Upper lobe of left lung (tissue), 6 donors: ENCODE results near the gene GADD45G. TPM values are rescaled to one million over a fixed set of nuclear protein-coding genes. Genes with fewer than 3 reads are reported as not detected.

ENCODE experiments used
- ATAC-seq, 2 donors: fragments of 200-7000 bp; cut with Tn5 transposase; one replicate each; pipeline ENCODE4 v1.9.1; 2022; ENCODE audit warnings: mild to moderate bottlenecking in 2 of 2, moderate library complexity in 2 of 2; ENCODE audit not compliant: low FRiP score in 2 of 2
- DNase-seq, 2 donors: peaks; one replicate each; pipeline ENCODE4 v3.0.0-alpha.2; 2019 to 2020
- H3K27ac ChIP-seq, 4 donors: fragments of 200-600 bp; sonication (generic); one replicate each; pipeline ENCODE4 v1.5.1; 2016 to 2019
- H3K27me3 ChIP-seq, 4 donors: fragments of 200-600 bp; sonication (generic); one replicate each; pipeline ENCODE4 v1.5.1; 2017 to 2019
- H3K36me3 ChIP-seq, 4 donors: fragments of 200-600 bp; sonication (generic); one replicate each; pipeline ENCODE4 v1.5.1; 2016 to 2019
- H3K4me1 ChIP-seq, 4 donors: fragments of 200-600 bp; sonication (generic); one replicate each; pipeline ENCODE4 v1.5.1; 2018 to 2019
- H3K4me3 ChIP-seq, 4 donors: fragments of 200-600 bp; sonication (generic); one replicate each; pipeline ENCODE4 v1.5.1; 2017 to 2019; ENCODE audit warnings: mild to moderate bottlenecking in 2 of 4, moderate library complexity in 1 of 4
- H3K9me3 ChIP-seq, 4 donors: fragments of 200-600 bp; sonication (generic); one replicate each; pipeline ENCODE4 v1.5.1; 2018 to 2019
- EP300 ChIP-seq, 4 donors: sonication (generic); formaldehyde crosslinking; IDR thresholded peaks; one replicate each; pipeline ENCODE4 v1.5.1; 2017; ENCODE audit warnings: antibody characterized with exemption in 4 of 4, control low read depth in 2 of 4
- POLR2A ChIP-seq, 4 donors: fragments of 450-650 bp; IDR thresholded peaks; one replicate each; pipeline ENCODE4 v1.5.1; 2016 to 2017; ENCODE audit warnings: antibody characterized with exemption in 4 of 4, mild to moderate bottlenecking in 2 of 4
- POLR2AphosphoS5 ChIP-seq, 2 donors: sonication (generic); formaldehyde crosslinking; IDR thresholded peaks; one replicate each; pipeline ENCODE4 v1.5.1; 2017; ENCODE audit warnings: antibody characterized with exemption in 2 of 2
- whole genome bisulfite sequencing, 2 donors: methylation state at CpG; one replicate each; pipeline ENCODE4 v1.1.5; 2017 to 2018; 5-methylcytosine and 5-hydroxymethylcytosine counted together
- total RNA-seq, 6 donors: library from RNA; depleted of rRNA in 4 of 6; stranded (reverse); fragments of >200 nt in 4 of 6; gene quantifications; one replicate each; pipeline versions ENCODE4 v1.1.0 to v1.2.1, GENCODE V29; 2016 to 2021
- TF ChIP-seq, protein P1 (sequence below), 6 experiments: fragments of 450-650 bp in 4 of 6; fragments of 200-600 bp in 2 of 6; sonication (generic) in 2 of 6; IDR thresholded peaks; one replicate each; pipeline ENCODE4 v1.5.1; 2016 to 2019; ENCODE audit warnings: antibody characterized with exemption in 6 of 6
- donor health status: DM: no; HTN: no; CAD: no; lungs with moderate emphysema.
- donor health status: DM: no; HTN: yes; CAD: no; lungs with severe emphysema.

GADD45G gene
- total RNA-seq, 6 donors from 2014 or later: 12.6 to 46.1 (median 20.1) TPM

DNA sequence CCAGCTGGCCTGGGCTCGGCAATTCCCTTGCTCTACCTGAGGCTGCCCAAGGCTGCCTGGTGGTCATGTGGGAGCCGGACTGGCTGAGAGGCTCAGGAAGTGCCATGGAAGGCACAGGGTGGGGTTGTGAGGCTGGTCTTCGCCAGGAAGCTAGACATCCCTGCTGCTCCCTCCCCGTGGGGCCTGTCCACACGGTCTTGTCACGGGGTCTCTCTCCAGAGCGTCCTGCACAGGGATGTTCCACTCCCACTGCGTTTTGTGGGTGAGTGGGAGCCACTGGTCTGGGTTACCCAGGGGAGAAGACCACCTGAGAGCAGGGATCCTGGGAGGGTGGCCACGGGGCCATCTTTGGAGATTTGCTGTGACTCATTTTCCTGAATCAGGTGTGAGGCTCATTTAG lies 11.6 kb downstream of the GADD45G start:
- 84 to 91% methylated on average over 9 of the region's 9 CpGs for WGBS, 2 donors
- Histone ChIP-seq H3K4me1 (peaks cover 0 to 11% (median 0%) of the 10 kb centered on the region in 4 donors), H3K9me3 (peaks cover 0 to 6% (median 0%) of the 10 kb centered on the region in 4 donors), H3K27me3 (no peaks in the 10 kb centered on the region), H3K4me3 (no peak overlapping the region), H3K36me3 (no peaks in the 10 kb centered on the region), H3K27ac (no peak overlapping the region)
- TF ChIP-seq POLR2A (IDR thresholded peaks at IDR 0.05): no peak
- no peak for TF ChIP-seq EP300 (IDR thresholded peaks at IDR 0.05)
- TF ChIP-seq, protein P1, sequence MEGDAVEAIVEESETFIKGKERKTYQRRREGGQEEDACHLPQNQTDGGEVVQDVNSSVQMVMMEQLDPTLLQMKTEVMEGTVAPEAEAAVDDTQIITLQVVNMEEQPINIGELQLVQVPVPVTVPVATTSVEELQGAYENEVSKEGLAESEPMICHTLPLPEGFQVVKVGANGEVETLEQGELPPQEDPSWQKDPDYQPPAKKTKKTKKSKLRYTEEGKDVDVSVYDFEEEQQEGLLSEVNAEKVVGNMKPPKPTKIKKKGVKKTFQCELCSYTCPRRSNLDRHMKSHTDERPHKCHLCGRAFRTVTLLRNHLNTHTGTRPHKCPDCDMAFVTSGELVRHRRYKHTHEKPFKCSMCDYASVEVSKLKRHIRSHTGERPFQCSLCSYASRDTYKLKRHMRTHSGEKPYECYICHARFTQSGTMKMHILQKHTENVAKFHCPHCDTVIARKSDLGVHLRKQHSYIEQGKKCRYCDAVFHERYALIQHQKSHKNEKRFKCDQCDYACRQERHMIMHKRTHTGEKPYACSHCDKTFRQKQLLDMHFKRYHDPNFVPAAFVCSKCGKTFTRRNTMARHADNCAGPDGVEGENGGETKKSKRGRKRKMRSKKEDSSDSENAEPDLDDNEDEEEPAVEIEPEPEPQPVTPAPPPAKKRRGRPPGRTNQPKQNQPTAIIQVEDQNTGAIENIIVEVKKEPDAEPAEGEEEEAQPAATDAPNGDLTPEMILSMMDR (IDR thresholded peaks at IDR 0.05): no peak
- TF ChIP-seq POLR2AphosphoS5 (IDR thresholded peaks at IDR 0.05): no peak
- DNase-seq (no peak), ATAC-seq (no peak)

DNA sequence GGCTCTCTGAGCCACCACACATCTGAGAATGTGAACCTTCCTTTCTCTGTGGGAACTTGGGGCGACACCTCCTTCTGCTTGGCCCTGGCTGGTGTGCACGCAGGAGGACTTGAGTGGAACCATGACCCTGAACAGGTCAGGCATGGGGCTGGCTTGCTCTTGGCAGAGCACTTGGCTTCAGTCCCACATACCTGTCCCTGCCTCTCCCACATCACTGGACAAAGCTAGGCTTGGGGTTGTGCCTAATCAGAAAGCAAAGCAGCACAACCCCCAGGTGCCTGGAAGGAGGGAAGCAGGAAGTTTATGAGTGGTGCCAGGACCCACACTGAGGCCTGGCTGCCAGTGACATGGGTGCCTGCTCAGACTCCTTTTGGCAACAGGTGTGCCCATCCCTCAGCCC lies 13.2 kb downstream of the GADD45G start:
- no peaks in the 10 kb centered on the region for H3K9me3 ChIP-seq
- ATAC-seq: peak; percentile 47 to 84
- no peaks in the 10 kb centered on the region for H3K36me3 ChIP-seq
- 50 to 87% methylated on average over 2 of the region's 2 CpGs for WGBS, 2 donors
- H3K27me3 ChIP-seq: no peaks in the 10 kb centered on the region
- H3K4me1 ChIP-seq: peaks cover 8 to 24% (median 9%) of the 10 kb centered on the region in 4 donors
- no peak overlapping the region for H3K4me3 ChIP-seq
- peak in 1 of 2 donors; percentile 68 for DNase-seq
- peak overlapping the region in 1 of 4 donors; percentile 50 for H3K27ac ChIP-seq
- TF ChIP-seq, protein P1 (IDR thresholded peaks at IDR 0.05): no peak
- TF ChIP-seq POLR2AphosphoS5 (IDR thresholded peaks at IDR 0.05): no peak
- no peak for TF ChIP-seq POLR2A (IDR thresholded peaks at IDR 0.05)
- no peak for TF ChIP-seq EP300 (IDR thresholded peaks at IDR 0.05)

DNA sequence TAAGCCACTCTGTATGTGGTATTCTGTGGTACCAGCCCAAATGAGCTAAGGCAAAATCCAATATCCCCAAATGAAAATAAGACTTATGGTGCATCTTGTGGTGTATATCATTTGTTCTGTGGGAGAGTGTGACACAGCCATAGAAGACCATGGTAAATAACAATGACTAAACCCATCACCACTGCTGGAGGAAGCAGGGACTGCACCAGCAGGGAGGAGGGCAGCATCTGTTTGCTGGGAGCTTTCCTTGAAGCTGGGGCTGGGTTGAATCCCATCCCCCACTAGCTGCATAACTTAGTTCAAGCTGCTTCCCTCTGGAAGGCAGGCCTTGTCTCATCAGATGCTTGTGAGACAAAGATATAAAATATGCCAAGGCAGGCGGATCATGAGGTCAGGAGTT lies 14.2 kb downstream of the GADD45G start:
- Histone ChIP-seq H3K27me3 (no peaks in the 10 kb centered on the region), H3K27ac (no peak overlapping the region), H3K36me3 (no peaks in the 10 kb centered on the region), H3K4me1 (peaks cover 16 to 33% (median 19%) of the 10 kb centered on the region in 4 donors), H3K4me3 (no peak overlapping the region), H3K9me3 (no peaks in the 10 kb centered on the region)
- 86 to 94% methylated on average over 1 of the region's 1 CpG for WGBS, 2 donors
- DNase-seq: no peak
- TF ChIP-seq POLR2AphosphoS5 (IDR thresholded peaks at IDR 0.05): no peak
- TF ChIP-seq POLR2A (IDR thresholded peaks at IDR 0.05): no peak
- TF ChIP-seq, protein P1 (IDR thresholded peaks at IDR 0.05): no peak
- TF ChIP-seq EP300 (IDR thresholded peaks at IDR 0.05): no peak
- ATAC-seq: no peak

DNA sequence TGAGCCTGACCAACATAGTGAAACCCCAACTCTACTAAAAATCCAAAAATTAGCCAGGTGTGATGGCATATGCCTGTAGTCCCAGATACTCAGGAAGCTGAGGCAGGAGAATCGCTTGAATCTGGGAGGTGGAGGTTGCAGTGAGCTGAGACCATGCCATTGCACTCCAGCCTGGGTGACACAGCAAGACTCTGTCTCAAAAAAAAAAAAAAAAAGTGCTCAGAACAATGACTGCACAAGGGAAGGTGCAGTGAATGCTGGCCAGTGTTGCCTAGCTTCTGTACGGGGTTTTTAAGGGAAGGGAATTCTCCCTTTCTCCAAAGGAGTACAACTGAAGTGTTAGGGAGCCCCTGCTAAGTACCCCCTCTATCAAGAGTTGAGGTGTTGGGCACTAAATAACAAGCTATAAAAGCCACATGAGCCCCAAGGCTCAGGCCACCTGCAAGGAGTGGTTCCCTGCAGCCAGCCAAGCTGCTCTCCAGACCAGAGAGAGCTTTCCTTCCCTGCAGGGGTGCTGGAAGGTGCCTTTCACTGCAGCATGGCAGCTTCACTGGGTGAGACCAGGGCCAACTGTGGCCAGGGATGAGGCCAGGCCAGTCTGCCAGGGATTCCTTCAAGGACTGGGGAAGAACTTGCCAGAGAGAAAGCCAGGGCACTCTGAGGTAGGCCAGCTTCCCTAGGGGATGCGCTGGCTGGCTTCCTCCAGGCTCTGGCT lies 14.8 kb downstream of the GADD45G start:
- no peaks in the 10 kb centered on the region for H3K9me3 ChIP-seq
- H3K4me1 ChIP-seq: peaks cover 16 to 38% (median 24%) of the 10 kb centered on the region in 4 donors
- TF ChIP-seq POLR2A (IDR thresholded peaks at IDR 0.05): no peak
- no peak for TF ChIP-seq POLR2AphosphoS5 (IDR thresholded peaks at IDR 0.05)
- TF ChIP-seq, protein P1 (IDR thresholded peaks at IDR 0.05): no peak
- no peak for TF ChIP-seq EP300 (IDR thresholded peaks at IDR 0.05)
- H3K27ac ChIP-seq: no peak overlapping the region
- no peaks in the 10 kb centered on the region for H3K27me3 ChIP-seq
- ATAC-seq: no peak
- H3K4me3 ChIP-seq: no peak overlapping the region
- whole genome bisulfite sequencing, 2 donors: 94 to 100% methylated on average over 2 to 3 of the region's 3 CpGs
- no peak for DNase-seq
- H3K36me3 ChIP-seq: no peaks in the 10 kb centered on the region

DNA sequence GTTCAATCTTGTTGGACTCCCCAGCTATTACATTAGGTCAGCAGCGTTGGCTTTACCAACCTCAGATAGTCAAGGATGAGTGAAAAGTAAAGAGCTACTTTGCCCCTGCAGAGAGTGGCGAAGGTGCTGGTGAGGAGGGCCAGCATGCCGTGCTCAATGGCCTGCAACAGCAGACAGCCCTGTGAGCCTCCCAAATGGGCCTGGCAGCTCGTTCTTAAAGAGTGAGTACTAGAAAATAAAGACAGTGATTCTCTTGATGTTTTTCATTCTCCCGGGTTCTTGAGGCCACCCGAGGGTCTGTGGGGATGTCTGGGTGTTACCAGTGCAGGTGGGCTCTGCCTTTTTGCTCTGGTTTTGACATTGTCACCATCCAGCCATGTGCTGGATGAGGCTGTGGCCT lies 16.2 kb downstream of the GADD45G start:
- TF ChIP-seq POLR2A (IDR thresholded peaks at IDR 0.05): no peak
- no peak for TF ChIP-seq POLR2AphosphoS5 (IDR thresholded peaks at IDR 0.05)
- TF ChIP-seq EP300 (IDR thresholded peaks at IDR 0.05): no peak
- TF ChIP-seq, protein P1 (IDR thresholded peaks at IDR 0.05): no peak
- H3K4me1 ChIP-seq: peaks cover 16 to 41% (median 24%) of the 10 kb centered on the region in 4 donors
- no peak overlapping the region for H3K27ac ChIP-seq
- no peak overlapping the region for H3K4me3 ChIP-seq
- H3K9me3 ChIP-seq: no peaks in the 10 kb centered on the region
- ATAC-seq: no peak
- WGBS, 2 donors: 92 to 96% methylated on average over 6 of the region's 6 CpGs
- H3K36me3 ChIP-seq: no peaks in the 10 kb centered on the region
- DNase-seq: no peak
- no peaks in the 10 kb centered on the region for H3K27me3 ChIP-seq
